SJSA1 (cell line): Measurements from ENCODE around the gene EEF2. TPM values are rescaled to one million over a fixed set of nuclear protein-coding genes. Genes with fewer than 3 reads are reported as not detected.
"Not testable (repeated sequence)": the region's sequence is repeated elsewhere in the genome, so short reads cannot be mapped to it uniquely, and the experiment has no call there.

Experiments used
- DNase-seq, 2 experiments: peaks; one replicate each; pipeline ENCODE4 v3.0.0-alpha.2; 2015 to 2020; ENCODE audit warnings: low spot score in 2 of 2, low read depth in 1 of 2
- H3K27ac ChIP-seq: fragments of 250-450 bp; sonication (Bioruptor Pico); 2 replicates; pipeline ENCODE4 v1.5.1; 2020; ENCODE audit warnings: mild to moderate bottlenecking, moderate library complexity
- H3K27me3 ChIP-seq: fragments of 250-450 bp; sonication (Bioruptor Pico); replicated peaks from 2 replicates; pipeline ENCODE4 v1.5.1; 2020; ENCODE audit warnings: mild to moderate bottlenecking, moderate library complexity
- H3K36me3 ChIP-seq: fragments of 250-450 bp; sonication (Bioruptor Pico); 2 replicates; pipeline ENCODE4 v1.5.1; 2020; ENCODE audit warnings: mild to moderate bottlenecking
- H3K4me1 ChIP-seq: fragments of 250-450 bp; sonication (Bioruptor Pico); replicated peaks from 2 replicates; pipeline ENCODE4 v1.6.1; 2021; ENCODE audit warnings: mild to moderate bottlenecking
- H3K4me3 ChIP-seq: fragments of 250-450 bp; sonication (Bioruptor Pico); 2 replicates; pipeline ENCODE4 v1.5.1; 2020; ENCODE audit warnings: mild to moderate bottlenecking
- H3K9me3 ChIP-seq: fragments of 250-450 bp; sonication (Bioruptor Pico); replicated peaks from 2 replicates; pipeline ENCODE4 v1.5.1; 2020; ENCODE audit warnings: mild to moderate bottlenecking
- total RNA-seq: library from RNA; depleted of rRNA; stranded (reverse); fragments of >200 nt; shearing (Covaris generic); gene quantifications from 2 replicates; pipeline ENCODE4 v1.2.3, GENCODE V29; 2014

The EEF2 gene
- total RNA-seq, 1 experiment from 2014 or later: 1,568 TPM

DNA sequence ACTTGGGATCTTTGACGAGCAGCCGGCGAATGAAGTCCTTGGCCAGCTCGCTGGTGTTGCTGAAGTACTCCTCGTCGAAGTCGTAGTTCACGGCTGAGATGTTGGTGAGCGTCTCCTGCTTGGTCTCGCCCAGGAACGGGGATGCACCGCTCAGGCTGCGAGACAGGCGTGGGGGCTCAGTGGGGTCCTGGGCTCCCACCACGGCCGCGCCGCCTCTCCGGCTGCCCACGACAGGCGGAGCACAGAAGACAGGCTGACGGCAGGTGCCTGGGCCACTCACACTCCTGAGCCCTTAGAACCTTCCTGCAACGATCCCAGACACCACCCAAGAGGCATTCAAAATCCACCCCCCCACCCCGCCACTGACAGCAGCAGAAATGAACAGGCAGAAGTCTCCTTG is 24.3 kb downstream of the EEF2 start:
- Histone ChIP-seq H3K4me3 (no peak overlapping the region), H3K9me3 (no peaks in the 10 kb centered on the region), H3K4me1 (peaks cover 7% of the 10 kb centered on the region), H3K36me3 (peaks cover 96% of the 10 kb centered on the region), H3K27me3 (no peaks in the 10 kb centered on the region), H3K27ac (no peak overlapping the region)
- no peak for DNase-seq

DNA sequence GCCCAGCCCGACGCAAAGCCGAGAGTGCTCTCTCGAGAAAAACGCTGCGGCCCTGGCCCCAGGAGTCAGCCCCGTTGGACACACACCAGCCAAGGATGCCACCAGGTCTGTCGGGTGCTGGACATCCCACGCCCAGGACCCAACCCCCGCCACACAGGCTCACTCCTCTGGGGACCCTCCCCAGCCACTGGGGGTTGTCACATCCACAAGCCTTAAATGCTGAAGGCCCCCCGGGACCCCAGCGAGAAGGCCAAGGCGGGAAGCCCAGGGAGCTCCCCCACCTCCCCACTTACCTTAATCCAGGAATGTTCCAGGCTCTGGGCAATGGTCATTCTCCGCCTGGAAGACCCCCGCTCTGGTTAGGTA is 25.5 kb downstream of the EEF2 start:
- Histone ChIP-seq H3K9me3 (no peaks in the 10 kb centered on the region), H3K36me3 (peaks cover 96% of the 10 kb centered on the region), H3K27ac (no peak overlapping the region), H3K4me1 (peaks cover 7% of the 10 kb centered on the region), H3K4me3 (no peak overlapping the region), H3K27me3 (no peaks in the 10 kb centered on the region)
- no peak for DNase-seq

DNA sequence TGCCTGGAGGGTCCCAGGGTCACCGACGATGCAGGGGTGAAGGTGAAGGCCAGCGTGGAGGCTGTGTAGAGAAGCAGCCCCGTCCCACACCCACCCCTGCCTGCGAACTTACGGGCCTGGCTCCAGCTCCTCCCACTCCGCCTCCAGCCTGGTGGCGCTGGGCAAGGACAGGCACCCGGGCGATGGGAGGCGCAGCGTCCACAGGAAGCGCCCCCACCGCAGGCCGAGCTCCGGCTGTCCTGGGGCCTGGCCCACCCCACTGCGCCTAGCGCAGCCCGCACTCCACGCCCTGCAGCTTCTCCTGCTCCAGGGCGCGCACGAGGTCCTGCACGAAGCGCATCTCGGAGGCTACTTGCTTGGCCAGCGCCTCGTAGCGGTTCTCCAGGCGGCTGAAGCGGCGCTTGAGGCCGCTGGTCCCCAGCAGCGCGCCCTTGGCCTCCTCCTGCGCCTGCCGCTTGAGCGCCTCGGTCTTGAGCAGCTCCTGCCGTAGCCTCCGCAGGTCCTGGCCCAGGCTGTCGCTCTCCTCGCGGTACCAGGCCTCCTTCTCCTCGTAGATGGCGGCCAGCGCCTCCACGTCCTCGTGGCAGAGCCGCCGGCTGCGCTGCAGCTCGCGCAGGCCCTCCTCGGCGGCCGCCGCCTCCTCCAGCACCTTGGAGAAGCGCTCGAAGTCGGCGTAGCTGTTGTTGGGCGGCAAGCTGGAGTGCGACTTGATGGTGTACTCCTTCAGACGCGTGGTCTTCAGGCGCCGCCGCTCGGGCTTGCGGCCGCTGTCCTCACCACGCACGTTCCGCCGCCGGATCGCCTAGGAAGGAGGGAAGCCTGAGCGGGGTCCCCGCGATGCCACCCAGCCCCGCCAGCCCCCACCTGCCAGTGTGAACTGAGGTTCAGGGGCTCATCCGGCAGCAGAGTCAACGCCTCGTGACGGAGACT is 26.2 kb downstream of the EEF2 start:
- no peaks in the 10 kb centered on the region for H3K9me3 ChIP-seq
- H3K4me3 ChIP-seq: no peak overlapping the region
- no peak overlapping the region for H3K27ac ChIP-seq
- H3K27me3 ChIP-seq: no peaks in the 10 kb centered on the region
- peaks cover 98% of the 10 kb centered on the region for H3K36me3 ChIP-seq
- no peak for DNase-seq
- peaks cover 7% of the 10 kb centered on the region for H3K4me1 ChIP-seq

DNA sequence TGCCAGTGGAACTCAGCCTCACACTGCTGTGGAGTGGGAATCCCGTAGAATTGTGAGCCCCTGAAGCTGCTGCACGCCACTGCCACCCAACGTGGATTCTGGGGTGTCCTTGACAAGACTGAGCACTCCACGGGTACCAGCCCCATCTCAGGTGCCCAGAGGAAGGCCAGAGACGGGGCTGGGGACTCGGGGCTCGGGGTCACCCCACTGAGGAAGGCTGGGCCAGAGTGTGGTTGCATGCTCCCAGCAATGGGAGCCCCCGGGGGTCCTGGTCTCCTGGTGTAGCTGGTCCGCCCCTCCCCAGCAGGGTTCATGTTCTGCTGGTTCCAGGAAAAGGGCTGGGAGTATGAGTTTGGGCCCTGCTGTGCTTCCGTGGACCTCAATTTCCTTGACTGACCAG is 29.6 kb downstream of the EEF2 start:
- no peaks in the 10 kb centered on the region for H3K9me3 ChIP-seq
- DNase-seq: peak in 1 of 2 experiments; percentile 37
- H3K4me1 ChIP-seq: peaks cover 7% of the 10 kb centered on the region
- peaks cover 68% of the 10 kb centered on the region for H3K36me3 ChIP-seq
- no peaks in the 10 kb centered on the region for H3K27me3 ChIP-seq
- H3K4me3 ChIP-seq: no peak overlapping the region
- no peak overlapping the region for H3K27ac ChIP-seq

DNA sequence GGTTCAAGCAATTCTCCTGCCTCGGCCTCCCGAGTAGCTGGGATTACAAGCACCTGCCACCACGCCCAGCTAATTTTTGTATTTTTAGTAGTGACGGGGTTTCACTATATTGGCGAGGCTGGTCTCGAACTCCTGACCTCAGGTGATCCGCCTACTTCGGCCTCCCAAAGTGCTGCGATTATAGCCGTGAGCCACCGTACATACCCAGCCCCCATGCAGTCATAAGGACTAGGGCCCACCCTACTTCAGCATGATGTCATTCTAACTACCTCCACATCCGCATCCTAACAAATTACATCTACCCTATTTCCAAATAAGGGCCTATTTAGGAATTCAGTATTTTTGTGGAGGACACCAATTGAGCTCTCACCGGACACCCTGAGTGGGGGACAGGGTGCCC is 30.0 kb downstream of the EEF2 start:
- DNase-seq, H3K4me1 ChIP-seq, H3K4me3 ChIP-seq, H3K27ac ChIP-seq, H3K27me3 ChIP-seq, H3K9me3 ChIP-seq: not testable (repeated sequence)
- peaks cover 64% of the 10 kb centered on the region for H3K36me3 ChIP-seq

DNA sequence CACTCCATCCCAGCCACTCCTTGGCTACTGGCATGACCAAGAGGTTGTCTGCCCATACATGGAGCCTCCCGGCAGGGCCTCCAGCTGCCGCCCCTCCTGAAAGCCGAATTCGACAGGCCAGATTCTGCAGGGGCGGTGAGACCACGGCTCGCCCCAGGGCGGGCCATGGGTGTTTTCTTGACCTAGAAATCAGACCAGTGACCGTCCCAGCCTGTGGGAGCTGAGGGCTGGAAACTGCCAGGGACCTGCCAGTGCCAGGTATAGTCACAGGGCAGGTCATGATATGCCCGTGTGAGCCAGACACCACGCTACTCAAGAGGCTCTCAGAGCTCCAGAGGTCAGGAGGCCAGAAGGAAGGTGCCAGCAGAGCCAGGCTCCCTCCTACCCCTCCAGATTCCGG is 31.2 kb downstream of the EEF2 start:
- no peaks in the 10 kb centered on the region for H3K9me3 ChIP-seq
- no peak overlapping the region for H3K4me3 ChIP-seq
- H3K27ac ChIP-seq: no peak overlapping the region
- peaks cover 7% of the 10 kb centered on the region for H3K4me1 ChIP-seq
- H3K36me3 ChIP-seq: peaks cover 52% of the 10 kb centered on the region
- H3K27me3 ChIP-seq: no peaks in the 10 kb centered on the region
- DNase-seq: no peak

DNA sequence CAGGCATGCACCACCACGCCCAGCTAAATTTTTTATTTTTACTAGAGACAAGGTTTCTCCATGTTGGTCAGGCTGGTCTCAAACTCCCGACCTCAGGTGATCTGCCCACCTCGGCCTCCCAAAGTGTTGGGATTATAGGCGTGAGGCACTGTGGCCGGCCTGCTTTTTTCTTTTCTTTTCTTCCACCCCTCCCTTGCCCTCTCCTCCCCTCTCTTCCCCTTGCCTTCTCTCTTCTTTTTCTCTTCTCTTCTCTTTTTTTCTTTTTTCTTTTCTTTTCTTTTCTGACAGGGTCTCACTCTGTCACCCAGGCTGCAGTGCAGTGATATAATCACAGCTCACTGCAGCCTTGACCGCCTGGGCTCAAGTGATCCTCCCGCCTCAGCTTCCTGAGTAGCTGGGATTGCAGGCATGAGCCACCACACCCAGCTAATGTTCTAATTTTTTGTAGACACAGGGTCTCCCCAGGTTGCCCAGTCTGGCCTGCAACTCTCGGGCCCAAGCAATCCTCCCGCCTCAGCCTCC is 32.4 kb downstream of the EEF2 start:
- DNase-seq, H3K4me3 ChIP-seq, H3K9me3 ChIP-seq, H3K27ac ChIP-seq, H3K27me3 ChIP-seq, H3K4me1 ChIP-seq: not testable (repeated sequence)
- H3K36me3 ChIP-seq: peaks cover 40% of the 10 kb centered on the region

DNA sequence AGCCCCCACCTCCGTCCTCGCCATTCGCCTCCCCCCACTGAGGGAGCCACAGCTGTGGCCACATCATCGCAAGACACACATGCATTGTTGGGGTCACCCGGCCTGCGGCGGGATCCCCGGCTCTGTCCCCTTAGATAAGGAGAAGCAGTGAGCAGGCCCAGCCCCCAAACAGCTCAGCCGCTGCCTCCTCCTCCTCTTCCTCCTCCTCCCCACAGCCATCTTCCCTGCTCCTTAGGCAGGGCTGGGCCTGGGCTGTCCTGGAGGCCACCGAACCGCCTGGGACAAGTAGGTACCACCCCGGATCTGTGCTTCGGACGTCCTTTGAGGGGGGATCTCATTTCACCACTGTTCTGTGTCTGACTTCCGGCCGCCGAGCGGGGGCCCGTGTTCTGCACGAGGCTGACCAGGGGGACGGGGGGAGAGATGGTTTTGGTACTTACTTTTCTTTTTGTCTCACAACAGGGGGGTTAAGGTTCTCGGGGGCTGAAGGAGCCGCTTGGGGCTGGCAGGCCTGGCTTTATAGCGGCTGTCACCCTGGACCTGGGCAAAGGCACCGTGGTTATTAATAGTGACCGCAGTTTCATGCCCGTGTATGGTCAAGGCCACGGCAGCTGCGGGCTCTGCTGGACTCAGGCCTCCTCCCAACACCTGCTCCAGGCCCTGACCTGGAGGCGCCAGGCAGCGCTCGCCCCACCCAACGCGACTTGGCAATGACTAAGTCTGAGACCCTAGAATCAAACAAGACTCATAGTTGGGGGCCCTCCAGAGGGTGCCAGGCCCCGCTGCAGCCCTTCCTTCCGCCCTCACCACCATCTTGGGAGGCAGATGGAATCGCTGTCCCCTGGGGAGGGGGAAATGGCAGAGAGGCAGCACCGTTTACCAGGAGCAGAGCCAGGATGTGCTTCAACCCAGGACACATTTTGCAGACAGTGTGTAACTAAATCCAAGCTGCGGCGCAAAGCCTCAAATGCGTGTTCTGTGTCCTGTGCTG is 34.1 kb downstream of the EEF2 start:
- Histone ChIP-seq H3K27ac (no peak overlapping the region), H3K4me1 (no peaks in the 10 kb centered on the region), H3K27me3 (no peaks in the 10 kb centered on the region), H3K4me3 (no peak overlapping the region), H3K36me3 (peaks cover 24% of the 10 kb centered on the region), H3K9me3 (no peaks in the 10 kb centered on the region)
- DNase-seq: no peak

DNA sequence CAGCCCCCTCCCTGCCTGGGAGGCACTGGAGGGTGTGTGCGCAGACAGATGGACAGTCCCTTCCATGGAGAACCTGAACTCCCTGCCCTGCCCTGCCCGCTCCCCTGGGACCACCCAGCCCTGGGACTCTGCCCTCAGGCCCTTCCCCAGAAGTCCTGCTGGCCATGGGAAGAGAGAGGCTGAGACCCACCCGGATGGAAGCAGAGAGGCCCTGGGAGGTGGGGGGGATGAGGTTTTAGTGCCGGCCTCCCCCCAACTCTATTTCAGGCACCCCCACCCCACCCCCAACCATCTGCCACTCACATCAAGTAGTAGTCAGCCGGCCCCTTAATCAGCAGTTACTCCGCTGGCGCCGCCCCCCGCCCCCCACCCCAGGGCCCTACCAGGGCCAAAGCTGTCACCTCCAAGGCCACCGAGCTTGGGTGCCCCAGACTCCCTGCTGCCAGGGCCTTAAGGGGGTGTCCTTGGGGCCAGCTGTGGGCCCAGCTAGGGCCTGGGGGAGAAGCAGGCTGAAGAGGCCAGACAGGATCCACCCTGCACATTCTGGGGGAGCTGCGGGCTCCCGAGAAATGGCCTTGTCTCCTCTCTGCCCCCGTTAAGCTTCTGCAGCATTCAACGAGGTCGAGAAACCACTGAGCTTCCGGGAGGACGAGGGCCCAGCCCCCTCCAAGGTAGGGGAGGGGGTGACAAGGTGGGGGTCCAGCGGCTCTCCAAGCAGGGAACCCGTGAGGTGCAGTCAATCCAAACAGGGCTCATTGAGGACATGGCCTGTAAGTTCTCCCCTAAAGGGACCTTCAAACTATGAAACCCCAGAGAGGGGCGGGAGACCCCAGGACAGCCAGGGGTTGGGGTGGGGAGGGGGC is 35.0 kb downstream of the EEF2 start:
- H3K27me3 ChIP-seq: no peaks in the 10 kb centered on the region
- H3K4me1 ChIP-seq: no peaks in the 10 kb centered on the region
- DNase-seq: no peak
- peaks cover 15% of the 10 kb centered on the region for H3K36me3 ChIP-seq
- H3K4me3 ChIP-seq: no peak overlapping the region
- H3K9me3 ChIP-seq: no peaks in the 10 kb centered on the region
- H3K27ac ChIP-seq: no peak overlapping the region

DNA sequence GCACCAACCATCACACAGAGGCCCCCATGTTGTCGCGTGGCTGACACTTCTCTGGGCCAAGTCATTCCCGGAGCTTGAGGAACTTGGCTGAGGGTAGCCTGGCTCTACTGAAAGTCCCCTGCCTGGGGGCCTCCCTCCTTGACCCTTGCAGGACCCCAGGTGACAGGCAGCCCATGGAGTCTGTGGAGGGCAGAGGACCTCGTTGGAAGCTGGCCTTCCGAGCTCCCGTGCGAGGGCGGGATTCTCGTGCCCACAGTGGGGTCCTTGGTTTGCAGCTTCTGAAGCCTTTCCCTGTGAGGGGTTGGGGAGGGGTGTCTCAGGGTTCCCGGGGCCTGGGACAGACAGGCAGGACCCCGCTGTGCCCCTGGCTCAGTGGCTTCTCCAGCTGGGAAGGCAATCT is 36.0 kb downstream of the EEF2 start:
- Histone ChIP-seq H3K9me3 (no peaks in the 10 kb centered on the region), H3K36me3 (peaks cover 5% of the 10 kb centered on the region), H3K27me3 (no peaks in the 10 kb centered on the region), H3K4me3 (no peak overlapping the region), H3K27ac (no peak overlapping the region), H3K4me1 (no peaks in the 10 kb centered on the region)
- no peak for DNase-seq

DNA sequence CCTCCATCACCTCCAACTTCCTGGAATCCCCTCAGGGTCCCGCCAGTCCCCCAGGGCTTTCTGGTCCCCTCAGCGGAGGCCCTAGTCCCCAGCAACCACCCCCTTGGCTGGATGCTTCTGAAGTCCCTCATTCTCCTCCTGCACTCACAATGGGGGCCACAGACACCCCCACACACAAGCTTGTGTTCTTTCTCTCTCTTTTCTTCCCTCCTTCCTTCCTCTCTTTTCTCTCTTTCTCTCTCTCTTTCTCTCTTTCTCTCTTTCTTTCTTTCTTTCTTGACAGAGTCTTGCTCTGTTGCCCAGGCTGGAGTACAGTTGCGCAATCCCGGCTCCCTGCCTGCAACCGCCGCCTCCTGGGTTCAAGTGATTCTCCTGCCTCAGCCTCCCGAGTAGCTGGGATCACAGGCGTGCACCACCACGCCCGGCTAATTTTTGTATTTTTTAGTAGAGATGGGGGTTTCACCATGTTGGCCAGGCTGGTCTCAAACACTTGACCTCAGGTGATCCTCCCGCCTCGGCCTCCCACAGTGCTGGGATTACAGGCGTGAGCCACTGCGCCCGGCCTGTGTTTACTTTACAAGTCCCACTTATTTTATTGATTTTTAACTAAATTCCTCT is 37.8 kb downstream of the EEF2 start:
- not testable (repeated sequence) for H3K36me3 ChIP-seq, H3K4me1 ChIP-seq, H3K9me3 ChIP-seq, DNase-seq, H3K27me3 ChIP-seq, H3K27ac ChIP-seq, H3K4me3 ChIP-seq

DNA sequence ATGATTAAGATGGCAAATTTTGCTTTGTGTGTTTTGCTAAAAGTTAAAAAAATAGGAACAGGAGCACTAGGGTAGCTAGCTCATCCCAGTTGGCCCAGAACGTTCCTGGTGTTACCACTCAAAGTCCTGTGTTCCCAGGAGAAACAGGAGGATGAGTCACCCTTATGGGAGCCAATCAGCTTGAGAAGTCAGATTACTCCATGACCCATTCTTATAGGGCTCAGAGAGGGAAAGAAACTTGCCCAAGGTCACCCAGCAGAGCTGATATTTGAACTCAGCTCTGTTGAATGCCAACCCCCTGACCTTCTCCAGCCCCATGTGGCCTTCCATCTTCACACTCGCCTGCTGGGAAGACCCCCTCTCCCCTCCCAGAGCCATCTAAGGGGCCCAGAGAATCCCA is 39.4 kb downstream of the EEF2 start:
- Histone ChIP-seq H3K4me1 (no peaks in the 10 kb centered on the region), H3K4me3 (no peak overlapping the region), H3K36me3 (no peaks in the 10 kb centered on the region), H3K27me3 (no peaks in the 10 kb centered on the region), H3K27ac (no peak overlapping the region), H3K9me3 (no peaks in the 10 kb centered on the region)
- DNase-seq: no peak
